ENCODE results near the gene MAGEB17.

MAGEB17 gene, protein sequence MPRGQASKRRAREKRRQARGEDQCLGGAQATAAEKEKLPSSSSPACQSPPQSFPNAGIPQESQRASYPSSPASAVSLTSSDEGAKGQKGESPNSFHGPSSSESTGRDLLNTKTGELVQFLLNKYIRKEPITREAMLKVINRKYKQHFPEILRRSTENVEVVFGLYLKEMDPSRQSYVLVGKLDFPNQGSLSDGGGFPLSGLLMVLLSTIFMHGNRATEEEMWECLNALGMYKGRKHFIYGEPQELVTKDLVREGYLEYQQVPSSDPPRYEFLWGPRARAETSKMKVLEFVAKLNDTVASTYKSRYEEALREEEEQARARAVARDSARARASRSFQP

DNA sequence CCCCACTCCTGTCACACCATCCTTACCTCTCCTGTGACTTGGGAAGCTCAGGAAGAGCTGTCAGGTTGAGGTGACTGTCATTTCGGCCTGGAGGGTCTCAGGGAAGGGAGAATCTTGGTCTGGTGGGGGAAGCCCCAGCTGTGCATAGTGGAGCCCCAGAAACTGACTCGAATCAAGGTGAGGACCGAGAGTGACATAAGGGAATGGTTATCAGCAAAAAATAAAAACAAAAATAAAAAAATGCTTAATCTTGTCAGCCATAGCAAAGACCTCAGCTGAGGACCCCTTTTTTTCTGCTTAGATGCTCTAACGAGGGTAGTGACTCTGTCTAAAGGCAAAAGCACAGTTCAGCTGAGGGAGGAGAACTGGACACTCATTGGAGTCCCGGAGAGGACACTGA, at the start of gene MAGEB17:
Gene MAGEB17 (plus strand): TSS at position 301 of the 400 bp plus-strand sequence. CDS start 2,902 bp downstream, outside the sequence.
- Mint-ChIP-seq H3K9me3 (no peaks in the 10 kb centered on the region), H3K4me3 (no peak within 1 kb of the TSS), H3K4me1 (no peaks in the 10 kb centered on the region), H3K36me3 (no peaks in the 10 kb centered on the region), H3K27ac (no peak within 1 kb of the TSS)
- DNase-seq (ENCODE audit: low spot score in 2 of 2) (no peak), ATAC-seq (no peak)

DNA sequence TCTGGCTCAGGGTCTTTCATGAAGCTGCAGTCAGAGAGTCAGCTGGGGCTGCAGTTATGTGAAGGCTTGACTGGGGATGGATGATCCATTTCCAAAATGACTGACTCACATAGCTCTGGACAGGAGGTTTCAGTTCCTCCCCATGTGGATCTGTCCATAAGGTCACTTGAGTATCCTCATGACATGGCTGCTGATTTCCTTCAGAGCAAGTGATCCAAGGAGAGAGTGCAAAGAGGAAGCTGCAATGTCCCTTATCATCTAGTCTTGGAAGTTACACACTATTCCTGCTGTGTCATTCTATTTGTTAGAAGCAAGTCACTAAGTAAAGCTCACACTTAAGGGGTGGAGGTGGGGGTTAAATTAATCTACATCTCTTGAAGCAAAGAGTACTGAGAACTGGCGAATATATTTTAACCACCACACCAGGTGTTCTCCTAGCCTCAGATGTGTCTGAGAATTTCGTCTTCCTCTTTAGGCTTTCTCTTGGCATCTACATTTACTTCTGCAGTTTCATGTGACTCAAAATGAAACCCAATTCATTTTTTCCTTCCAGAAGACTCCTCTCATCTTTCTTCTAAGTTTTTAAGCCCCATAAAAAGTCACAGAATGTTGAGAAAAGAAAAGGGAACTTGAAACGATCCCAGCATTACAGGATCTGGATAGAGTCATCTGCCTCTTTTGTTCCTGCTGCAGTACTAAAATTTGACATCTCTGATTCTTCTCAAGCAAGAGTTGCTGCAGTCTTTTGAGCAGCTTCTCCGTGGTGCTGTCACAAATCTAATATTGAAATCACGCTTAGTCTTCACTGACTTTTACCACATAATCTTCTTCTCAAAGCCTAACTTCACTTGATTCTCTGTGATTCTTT, 47.7 kb upstream of the MAGEB17 start:
- peak; percentile 69 for ATAC-seq
- no peaks in the 10 kb centered on the region for H3K36me3 Mint-ChIP-seq
- no peak overlapping the region for H3K4me3 Mint-ChIP-seq
- H3K27ac Mint-ChIP-seq = peak overlapping the region; percentile 27
- H3K9me3 Mint-ChIP-seq = no peaks in the 10 kb centered on the region
- no peak for DNase-seq (ENCODE audit: low spot score in 2 of 2)
- H3K4me1 Mint-ChIP-seq = peaks cover 18% of the 10 kb centered on the region

DNA sequence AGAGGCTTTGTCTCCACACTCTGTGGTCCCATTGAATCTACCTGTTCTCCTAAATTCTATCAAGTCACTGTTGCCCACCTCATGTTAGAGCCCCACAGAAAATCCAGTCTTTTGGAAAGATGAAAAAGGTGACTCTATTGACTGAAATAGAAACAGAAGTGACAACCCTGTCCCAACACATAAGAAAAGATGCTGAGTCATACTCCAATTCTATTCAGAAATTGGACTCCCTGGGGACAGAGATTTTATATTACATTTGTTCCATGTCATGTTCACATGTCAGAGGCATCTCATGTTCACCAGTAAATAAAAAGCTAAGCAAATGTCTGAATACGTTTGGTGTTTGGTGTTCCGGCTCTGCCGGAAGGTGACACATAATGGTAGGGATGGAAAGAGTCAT, 46.9 kb upstream of the MAGEB17 start:
- no peaks in the 10 kb centered on the region for H3K36me3 Mint-ChIP-seq
- H3K4me1 Mint-ChIP-seq = peaks cover 18% of the 10 kb centered on the region
- peak overlapping the region; percentile 27 for H3K27ac Mint-ChIP-seq
- no peak for ATAC-seq
- no peak overlapping the region for H3K4me3 Mint-ChIP-seq
- no peak for DNase-seq (ENCODE audit: low spot score in 2 of 2)
- H3K9me3 Mint-ChIP-seq = no peaks in the 10 kb centered on the region

DNA sequence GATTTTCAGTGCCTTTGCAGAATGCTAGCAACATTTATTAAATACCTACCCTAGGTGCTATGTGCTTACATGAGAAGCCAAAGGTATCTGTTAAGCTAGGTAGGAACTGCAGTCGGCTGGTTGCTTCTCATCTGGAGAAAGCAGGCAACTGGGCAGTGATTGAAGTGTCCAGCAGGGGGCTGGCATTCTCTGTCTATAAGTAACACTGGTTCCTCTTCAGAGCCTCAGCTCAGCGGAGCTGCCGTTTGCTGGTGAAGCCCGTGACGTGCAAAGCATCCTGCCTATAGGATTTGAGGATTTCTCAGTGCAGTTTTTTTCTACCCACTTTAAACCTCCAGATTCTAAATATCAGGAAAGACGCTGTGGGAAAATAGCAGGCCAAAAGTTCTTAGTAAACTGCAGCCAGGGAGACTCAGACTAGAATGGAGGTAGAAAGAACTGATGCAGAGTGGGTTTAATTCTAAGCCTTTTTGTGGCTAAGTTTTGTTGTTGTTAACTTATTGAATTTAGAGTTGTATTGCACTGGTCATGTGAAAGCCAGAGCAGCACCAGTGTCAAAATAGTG, 44.0 kb upstream of the MAGEB17 start, which contains the start of gene GRPR:
Gene GRPR (plus strand): TSS at position 344 of the 565 bp plus-strand sequence. CDS start 389 bp downstream, outside the sequence.
- peak; percentile 86 for ATAC-seq
- H3K4me1 Mint-ChIP-seq = peaks cover 18% of the 10 kb centered on the region
- DNase-seq (ENCODE audit: low spot score in 2 of 2) = peak; percentile 24 to 59
- H3K36me3 Mint-ChIP-seq = no peaks in the 10 kb centered on the region
- no peak within 1 kb of the TSS for H3K4me3 Mint-ChIP-seq
- no peak within 1 kb of the TSS for H3K27ac Mint-ChIP-seq
- H3K9me3 Mint-ChIP-seq = no peaks in the 10 kb centered on the region

GRCh38 chrX:16124201-16124600, 43.1 kb upstream of the MAGEB17 start:
- H3K36me3 Mint-ChIP-seq = no peaks in the 10 kb centered on the region
- H3K27ac Mint-ChIP-seq = no peak overlapping the region
- H3K4me3 Mint-ChIP-seq = no peak overlapping the region
- H3K4me1 Mint-ChIP-seq = peaks cover 14% of the 10 kb centered on the region
- no peak for DNase-seq (ENCODE audit: low spot score in 2 of 2)
- no peaks in the 10 kb centered on the region for H3K9me3 Mint-ChIP-seq
- ATAC-seq = no peak

DNA sequence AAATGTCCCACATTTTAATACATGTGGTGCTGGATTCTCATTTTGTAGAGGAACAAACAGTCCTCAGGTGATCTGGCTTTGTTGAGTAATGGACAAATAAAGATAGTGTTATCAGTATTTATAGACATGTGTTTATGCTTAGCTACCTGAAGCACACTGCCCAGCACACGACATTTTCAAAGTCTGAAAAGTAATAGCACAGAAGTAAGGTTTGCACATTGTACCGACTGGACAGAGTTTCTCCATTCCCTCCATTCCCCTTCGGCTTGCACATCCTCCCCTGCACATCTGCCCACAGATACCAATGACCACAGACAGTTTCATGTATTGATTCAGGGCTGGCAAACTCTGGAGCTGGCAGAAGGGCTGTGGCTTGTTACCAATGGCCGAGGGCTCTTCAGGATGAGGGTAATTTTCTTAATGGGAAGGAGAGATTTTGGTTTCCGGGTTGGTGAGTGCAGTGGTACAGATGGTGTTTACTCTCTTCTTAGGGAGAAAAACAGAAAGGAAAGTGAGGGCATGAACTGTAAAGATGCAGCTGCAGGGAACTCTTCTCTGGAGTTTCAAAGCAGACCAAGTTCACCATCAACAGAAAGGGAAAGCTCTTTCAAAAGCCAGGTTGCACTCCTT, 41.6 kb upstream of the MAGEB17 start:
- Mint-ChIP-seq H3K36me3 (no peaks in the 10 kb centered on the region), H3K4me1 (no peaks in the 10 kb centered on the region), H3K27ac (no peak overlapping the region), H3K9me3 (no peaks in the 10 kb centered on the region), H3K4me3 (no peak overlapping the region)
- ATAC-seq (no peak), DNase-seq (ENCODE audit: low spot score in 2 of 2) (no peak)

DNA sequence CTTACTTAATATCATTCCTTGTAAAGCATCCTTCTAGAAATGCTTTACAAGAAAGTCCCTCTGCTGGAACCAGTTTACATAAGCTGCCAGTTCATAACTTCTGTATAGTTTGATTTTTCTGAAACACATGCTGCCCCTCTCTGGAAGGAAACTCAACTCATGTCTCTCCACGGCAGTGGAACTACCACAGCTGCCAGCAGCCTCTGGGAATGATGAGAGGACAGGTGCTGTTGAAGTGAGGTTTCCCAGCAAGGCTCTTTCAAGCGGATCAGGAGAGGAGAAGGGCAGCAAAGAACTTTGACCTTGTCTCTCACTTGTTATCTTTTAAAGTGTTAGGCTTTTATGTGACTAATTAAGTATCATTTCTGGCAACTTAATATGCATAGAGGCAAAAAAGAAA, 36.6 kb upstream of the MAGEB17 start:
- Mint-ChIP-seq H3K4me3 (no peak overlapping the region), H3K4me1 (no peaks in the 10 kb centered on the region), H3K27ac (no peak overlapping the region), H3K9me3 (no peaks in the 10 kb centered on the region), H3K36me3 (no peaks in the 10 kb centered on the region)
- DNase-seq (ENCODE audit: low spot score in 2 of 2) (no peak), ATAC-seq (no peak)

DNA sequence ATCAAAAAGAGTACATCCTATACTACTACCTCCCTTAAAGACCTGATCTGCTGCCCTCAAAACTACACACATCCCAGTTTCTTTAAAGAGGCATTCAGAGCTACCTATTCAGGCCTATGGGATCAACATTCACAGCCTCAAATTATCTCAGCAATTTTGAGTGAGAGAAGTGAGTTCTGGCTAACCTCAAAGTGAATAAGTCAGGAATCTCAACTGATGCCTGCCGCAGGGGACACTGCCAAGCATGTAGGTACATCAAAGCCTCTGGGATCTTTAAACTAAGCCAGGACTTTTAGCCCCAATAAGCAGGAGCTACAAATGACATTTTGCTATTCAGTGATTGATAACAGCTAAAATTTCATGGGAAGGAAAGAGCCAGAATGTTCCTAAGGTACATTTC, 32.3 kb upstream of the MAGEB17 start:
- ATAC-seq = no peak
- H3K9me3 Mint-ChIP-seq = no peaks in the 10 kb centered on the region

GRCh38 chrX:16136080-16136479, 31.2 kb upstream of the MAGEB17 start:
- DNase-seq (ENCODE audit: low spot score in 2 of 2) = no peak
- no peaks in the 10 kb centered on the region for H3K36me3 Mint-ChIP-seq
- peaks cover 6% of the 10 kb centered on the region for H3K4me1 Mint-ChIP-seq
- no peaks in the 10 kb centered on the region for H3K9me3 Mint-ChIP-seq
- H3K4me3 Mint-ChIP-seq = no peak overlapping the region
- no peak for ATAC-seq
- H3K27ac Mint-ChIP-seq = no peak overlapping the region

More for the DNA sequence above, 32.3 kb upstream of the MAGEB17 start:
- H3K36me3 Mint-ChIP-seq = no peaks in the 10 kb centered on the region
- H3K27ac Mint-ChIP-seq = no peak overlapping the region
- H3K4me3 Mint-ChIP-seq = no peak overlapping the region
- DNase-seq (ENCODE audit: low spot score in 2 of 2) = no peak
- no peaks in the 10 kb centered on the region for H3K4me1 Mint-ChIP-seq

DNA sequence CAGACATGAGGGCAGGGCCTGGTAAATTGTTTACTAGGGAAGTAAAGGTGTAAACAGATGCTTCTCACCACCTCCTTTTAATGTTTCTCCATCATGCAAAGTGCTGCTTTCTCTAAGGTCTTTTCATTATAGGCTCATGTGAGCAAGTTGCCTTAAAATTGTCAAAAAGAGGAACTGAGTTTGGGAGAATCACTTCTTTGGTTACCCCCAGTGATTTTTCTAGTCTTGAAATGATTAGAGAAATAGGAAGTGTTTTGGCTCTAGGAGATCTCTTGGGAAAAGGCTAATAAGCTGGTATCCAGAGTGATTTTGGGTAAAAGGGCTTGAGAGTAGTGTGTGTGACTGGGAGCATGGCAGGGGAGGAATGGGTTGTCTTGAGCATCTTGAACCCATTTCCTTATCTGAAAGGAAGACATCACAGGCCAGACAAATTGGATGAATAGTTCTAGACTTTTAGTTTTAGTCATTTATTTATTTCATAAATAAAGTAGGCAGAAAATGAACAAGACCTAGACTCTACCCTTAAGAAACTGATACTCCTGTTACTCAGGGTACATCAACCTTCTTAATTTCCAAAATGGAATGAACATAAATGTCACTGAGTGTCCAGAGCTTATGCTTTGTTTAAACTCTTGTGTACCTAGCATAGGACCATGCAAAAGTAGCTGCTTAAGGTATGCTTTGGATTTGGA, 29.7 kb upstream of the MAGEB17 start:
- Mint-ChIP-seq H3K36me3 (no peaks in the 10 kb centered on the region), H3K27ac (no peak overlapping the region), H3K4me1 (peaks cover 6% of the 10 kb centered on the region), H3K9me3 (no peaks in the 10 kb centered on the region), H3K4me3 (no peak overlapping the region)
- no peak for DNase-seq (ENCODE audit: low spot score in 2 of 2)
- no peak for ATAC-seq

- Mint-ChIP-seq H3K4me3 (no peak overlapping the region), H3K36me3 (no peaks in the 10 kb centered on the region), H3K9me3 (no peaks in the 10 kb centered on the region), H3K4me1 (peaks cover 6% of the 10 kb centered on the region), H3K27ac (no peak overlapping the region)
- no peak for DNase-seq (ENCODE audit: low spot score in 2 of 2)
- ATAC-seq = no peak
Measured at GRCh38 chrX:16138108-16138427, 29.2 kb upstream of the MAGEB17 start.

- Mint-ChIP-seq H3K4me1 (peaks cover 6% of the 10 kb centered on the region), H3K27ac (no peak overlapping the region), H3K36me3 (no peaks in the 10 kb centered on the region), H3K9me3 (no peaks in the 10 kb centered on the region), H3K4me3 (no peak overlapping the region)
- DNase-seq (ENCODE audit: low spot score in 2 of 2) = no peak
- peak; percentile 74 for ATAC-seq
Measured at GRCh38 chrX:16140448-16140847, 26.8 kb upstream of the MAGEB17 start.

DNA sequence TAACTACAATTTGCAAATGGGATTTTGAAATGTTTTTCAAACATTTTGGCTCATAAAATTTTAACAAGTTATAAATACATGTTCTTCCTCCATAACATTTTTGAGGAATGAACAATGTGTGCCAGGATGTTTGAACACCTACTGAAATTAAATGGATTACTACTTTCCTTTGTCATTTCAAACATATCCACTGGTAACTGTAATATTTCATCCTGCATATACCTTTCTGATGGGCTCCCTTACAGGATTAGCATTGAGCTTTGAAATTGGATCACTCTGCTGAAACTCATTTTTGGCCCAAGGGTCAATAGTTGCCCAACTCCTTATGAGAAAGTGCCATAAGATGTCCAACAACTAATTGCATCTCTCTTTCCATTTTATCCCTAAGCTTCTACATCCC, 26.3 kb upstream of the MAGEB17 start:
- peaks cover 6% of the 10 kb centered on the region for H3K4me1 Mint-ChIP-seq
- no peak for DNase-seq (ENCODE audit: low spot score in 2 of 2)
- no peak overlapping the region for H3K4me3 Mint-ChIP-seq
- H3K27ac Mint-ChIP-seq = no peak overlapping the region
- no peaks in the 10 kb centered on the region for H3K9me3 Mint-ChIP-seq
- no peak for ATAC-seq
- H3K36me3 Mint-ChIP-seq = no peaks in the 10 kb centered on the region

GRCh38 chrX:16141422-16142245, 25.6 kb upstream of the MAGEB17 start:
- DNase-seq (ENCODE audit: low spot score in 2 of 2) = no peak
- no peaks in the 10 kb centered on the region for H3K36me3 Mint-ChIP-seq
- ATAC-seq = no peak
- H3K4me3 Mint-ChIP-seq = no peak overlapping the region
- H3K27ac Mint-ChIP-seq = no peak overlapping the region
- no peaks in the 10 kb centered on the region for H3K9me3 Mint-ChIP-seq
- H3K4me1 Mint-ChIP-seq = peaks cover 6% of the 10 kb centered on the region
